ENCODE measurements around the gene RBM7.

Gene RBM7

DNA sequence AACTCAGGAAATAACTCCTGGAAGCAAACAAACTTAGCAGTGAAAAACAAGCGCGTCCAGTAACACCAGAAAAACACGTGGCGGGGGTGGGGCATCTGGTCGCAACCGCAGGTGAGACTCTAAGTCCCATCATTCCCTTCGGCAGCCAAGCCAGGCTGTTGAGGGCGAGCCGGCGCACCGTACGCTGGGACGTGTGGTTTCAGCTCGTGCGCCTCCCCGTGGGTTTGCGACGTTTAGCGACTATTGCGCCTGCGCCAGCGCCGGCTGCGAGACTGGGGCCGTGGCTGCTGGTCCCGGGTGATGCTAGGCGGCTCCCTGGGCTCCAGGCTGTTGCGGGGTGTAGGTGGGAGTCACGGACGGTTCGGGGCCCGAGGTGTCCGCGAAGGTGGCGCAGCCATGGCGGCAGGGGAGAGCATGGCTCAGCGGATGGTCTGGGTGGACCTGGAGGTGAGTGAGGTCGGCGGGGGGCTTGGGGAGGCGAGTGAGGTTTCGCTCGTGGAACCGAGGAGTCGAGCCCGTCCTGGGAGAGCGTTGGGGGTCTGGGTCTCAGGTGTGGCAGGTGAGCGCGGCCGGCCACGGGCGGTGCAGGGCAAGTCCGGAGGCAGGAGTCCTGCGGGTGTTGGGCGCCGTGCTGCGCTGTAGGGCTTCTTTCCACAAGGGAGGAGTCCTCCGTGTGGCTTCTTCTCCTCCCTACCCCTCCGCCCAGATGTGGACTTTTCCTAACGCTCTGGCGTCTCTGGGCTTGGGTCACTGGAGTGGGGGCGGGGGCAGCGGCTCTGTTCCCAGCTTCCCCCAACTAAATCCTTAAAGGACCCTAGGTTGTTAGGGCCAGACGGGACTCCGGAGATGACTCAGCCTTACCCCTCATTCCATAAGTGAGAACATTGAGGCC lies 39.0 kb downstream of the RBM7 start, which contains the start of gene REXO2:
Gene REXO2 (plus strand): TSS at position 239 of the 892 bp plus-strand sequence. CDS start 62 bp downstream, at position 301.
- peaks cover 3% of the 10 kb centered on the region for H3K36me3 ChIP-seq (ENCODE audit: insufficient read depth, low read length)
- H3K4me1 ChIP-seq (ENCODE audit: insufficient read depth, low read length): peaks cover 18% of the 10 kb centered on the region

DNA sequence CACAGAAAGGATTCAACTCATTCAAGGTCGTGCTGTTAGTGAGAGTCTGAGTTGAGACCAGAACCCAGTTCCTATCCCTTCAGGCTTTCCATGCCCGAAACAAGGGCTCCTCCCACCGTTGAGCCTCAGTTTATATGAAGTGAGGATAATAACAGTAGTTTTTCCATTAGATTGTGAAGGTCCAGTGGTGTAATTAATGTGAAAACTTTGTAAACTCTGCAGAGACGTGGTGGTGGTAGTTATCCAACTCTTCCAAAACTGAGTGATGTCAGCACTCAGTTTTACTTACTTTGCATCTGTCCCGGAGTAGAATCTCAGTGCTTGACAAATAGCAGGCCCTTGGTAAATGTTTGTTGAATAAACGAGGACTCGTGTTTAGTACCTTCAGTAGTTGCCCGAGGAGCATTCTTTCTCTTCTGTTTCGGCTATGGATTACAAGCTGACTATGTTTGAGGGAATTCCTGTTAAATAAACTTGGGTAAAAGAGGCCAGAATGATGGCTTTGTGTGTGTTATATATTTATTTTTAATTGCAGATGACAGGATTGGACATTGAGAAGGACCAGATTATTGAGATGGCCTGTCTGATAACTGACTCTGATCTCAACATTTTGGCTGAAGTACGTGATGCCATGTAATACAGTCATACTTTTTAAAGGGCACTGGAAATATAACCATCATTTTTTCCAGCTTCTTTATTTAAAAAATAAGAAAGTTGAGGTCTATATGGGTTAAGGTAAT lies 39.8 kb downstream of the RBM7 start:
- H3K36me3 ChIP-seq (ENCODE audit: insufficient read depth, low read length): peaks cover 6% of the 10 kb centered on the region
- no peaks in the 10 kb centered on the region for H3K9me3 ChIP-seq (ENCODE audit: low read length)
- H3K9ac ChIP-seq (ENCODE audit: low read length): peak overlapping the region; percentile 71
- H3K27me3 ChIP-seq (ENCODE audit: control insufficient read depth in 1 of 2, insufficient read depth in 2 of 2, low read length in 2 of 2): no peaks in the 10 kb centered on the region
- peak overlapping the region; percentile 88 to 95 for H3K4me3 ChIP-seq (ENCODE audit: low read depth in 1 of 2, low read length in 2 of 2)
- peak overlapping the region; percentile 86 for H3K27ac ChIP-seq (ENCODE audit: low read depth, low read length)
- H3K4me1 ChIP-seq (ENCODE audit: insufficient read depth, low read length): peaks cover 18% of the 10 kb centered on the region

More for the DNA sequence above, 39.0 kb downstream of the RBM7 start, which contains the start of gene REXO2:
- Histone ChIP-seq H3K4me3 (ENCODE audit: low read depth in 1 of 2, low read length in 2 of 2) (peak within 1 kb of the TSS; percentile 88 to 95), H3K27ac (ENCODE audit: low read depth, low read length) (peak within 1 kb of the TSS; percentile 86), H3K9ac (ENCODE audit: low read length) (peak within 1 kb of the TSS; percentile 71), H3K9me3 (ENCODE audit: low read length) (no peaks in the 10 kb centered on the region), H3K27me3 (ENCODE audit: control insufficient read depth in 1 of 2, insufficient read depth in 2 of 2, low read length in 2 of 2) (no peaks in the 10 kb centered on the region)

DNA sequence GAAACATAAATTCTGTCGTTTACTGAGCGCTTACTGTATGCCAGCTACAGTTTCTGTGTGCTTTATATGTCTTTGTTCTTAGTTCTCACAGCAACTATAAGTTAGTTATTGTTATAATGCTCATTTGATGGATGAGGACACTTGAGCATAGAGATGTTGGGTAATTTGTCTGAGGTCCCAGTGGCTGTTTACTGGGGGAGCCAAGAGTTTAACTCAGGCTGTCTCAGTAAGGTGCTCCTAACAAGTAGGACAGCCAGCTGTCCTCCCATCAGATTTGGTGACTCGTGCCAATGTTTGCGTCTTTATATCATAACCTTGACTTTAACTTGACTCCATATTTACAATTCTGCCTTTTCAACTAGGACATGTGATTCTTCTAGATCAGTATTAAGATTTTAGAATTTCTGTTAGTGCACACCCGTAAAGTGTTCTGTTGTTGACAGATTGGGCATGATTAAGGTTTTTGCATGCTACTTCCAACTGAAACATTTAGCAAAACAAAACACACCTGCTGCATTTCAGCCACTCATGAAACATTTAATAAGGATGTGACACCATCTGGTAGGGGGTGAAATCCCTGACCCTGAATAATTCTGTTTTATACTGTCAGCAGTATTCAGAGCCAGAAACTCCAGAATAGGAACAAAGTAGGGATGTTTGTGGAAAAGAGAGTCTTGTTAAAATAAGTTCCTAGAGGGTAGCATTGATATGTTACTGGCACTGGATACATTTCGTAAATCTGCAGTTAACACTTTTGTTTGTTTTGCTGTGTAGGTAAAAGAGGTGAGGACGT lies 40.7 kb downstream of the RBM7 start:
- Histone ChIP-seq H3K9ac (ENCODE audit: low read length) (no peak overlapping the region), H3K9me3 (ENCODE audit: low read length) (no peaks in the 10 kb centered on the region), H3K36me3 (ENCODE audit: insufficient read depth, low read length) (peaks cover 11% of the 10 kb centered on the region), H3K4me1 (ENCODE audit: insufficient read depth, low read length) (peaks cover 18% of the 10 kb centered on the region), H3K27ac (ENCODE audit: low read depth, low read length) (peak overlapping the region; percentile 64), H3K27me3 (ENCODE audit: control insufficient read depth in 1 of 2, insufficient read depth in 2 of 2, low read length in 2 of 2) (no peaks in the 10 kb centered on the region), H3K4me3 (ENCODE audit: low read depth in 1 of 2, low read length in 2 of 2) (peak overlapping the region in 1 of 2 donors; percentile 88)

DNA sequence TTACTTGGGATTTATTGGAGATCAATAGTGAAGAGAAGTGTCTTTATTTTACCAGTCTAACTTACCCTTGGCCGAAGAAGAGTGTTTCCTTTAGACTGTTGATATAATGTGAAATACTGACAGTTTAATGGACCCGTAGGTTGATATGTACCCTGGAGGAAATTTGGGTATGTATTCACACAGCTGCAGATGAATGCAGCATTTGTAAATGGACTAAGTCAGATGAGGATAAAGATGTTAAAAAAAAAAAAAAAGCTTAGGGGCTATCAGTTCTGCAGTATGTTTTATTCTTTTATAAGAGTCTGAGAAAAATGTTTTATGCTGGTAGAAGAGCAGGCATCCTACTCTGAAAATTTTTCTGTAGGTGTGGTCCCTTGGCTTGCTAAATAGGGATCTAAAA lies 41.5 kb downstream of the RBM7 start:
- Histone ChIP-seq H3K9ac (ENCODE audit: low read length) (no peak overlapping the region), H3K36me3 (ENCODE audit: insufficient read depth, low read length) (peaks cover 16% of the 10 kb centered on the region), H3K4me3 (ENCODE audit: low read depth in 1 of 2, low read length in 2 of 2) (no peak overlapping the region), H3K27ac (ENCODE audit: low read depth, low read length) (peak overlapping the region; percentile 64), H3K27me3 (ENCODE audit: control insufficient read depth in 1 of 2, insufficient read depth in 2 of 2, low read length in 2 of 2) (no peaks in the 10 kb centered on the region), H3K9me3 (ENCODE audit: low read length) (no peaks in the 10 kb centered on the region), H3K4me1 (ENCODE audit: insufficient read depth, low read length) (peaks cover 18% of the 10 kb centered on the region)

DNA sequence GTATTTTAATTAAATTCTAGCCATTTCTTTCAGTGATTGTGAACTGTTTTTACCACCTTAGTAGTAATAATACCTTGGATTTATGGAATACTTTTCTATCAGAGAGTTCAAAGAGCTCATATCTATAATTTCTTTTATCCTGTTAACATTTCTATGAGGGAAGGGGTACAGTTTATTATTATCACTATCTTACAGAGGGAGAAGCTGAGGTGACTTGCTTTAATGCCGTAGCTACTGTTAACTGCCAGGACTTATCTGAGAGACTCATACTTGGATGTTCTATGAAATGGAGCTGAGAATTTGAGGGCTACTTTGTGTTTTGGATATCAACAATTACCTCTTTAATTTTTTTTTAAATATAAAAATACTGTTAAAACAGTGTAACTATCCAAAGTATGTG lies 42.1 kb downstream of the RBM7 start:
- H3K9me3 ChIP-seq (ENCODE audit: low read length): no peaks in the 10 kb centered on the region
- peaks cover 18% of the 10 kb centered on the region for H3K4me1 ChIP-seq (ENCODE audit: insufficient read depth, low read length)
- peaks cover 16% of the 10 kb centered on the region for H3K36me3 ChIP-seq (ENCODE audit: insufficient read depth, low read length)
- no peak overlapping the region for H3K9ac ChIP-seq (ENCODE audit: low read length)
- no peak overlapping the region for H3K4me3 ChIP-seq (ENCODE audit: low read depth in 1 of 2, low read length in 2 of 2)
- H3K27me3 ChIP-seq (ENCODE audit: control insufficient read depth in 1 of 2, insufficient read depth in 2 of 2, low read length in 2 of 2): no peaks in the 10 kb centered on the region
- no peak overlapping the region for H3K27ac ChIP-seq (ENCODE audit: low read depth, low read length)

DNA sequence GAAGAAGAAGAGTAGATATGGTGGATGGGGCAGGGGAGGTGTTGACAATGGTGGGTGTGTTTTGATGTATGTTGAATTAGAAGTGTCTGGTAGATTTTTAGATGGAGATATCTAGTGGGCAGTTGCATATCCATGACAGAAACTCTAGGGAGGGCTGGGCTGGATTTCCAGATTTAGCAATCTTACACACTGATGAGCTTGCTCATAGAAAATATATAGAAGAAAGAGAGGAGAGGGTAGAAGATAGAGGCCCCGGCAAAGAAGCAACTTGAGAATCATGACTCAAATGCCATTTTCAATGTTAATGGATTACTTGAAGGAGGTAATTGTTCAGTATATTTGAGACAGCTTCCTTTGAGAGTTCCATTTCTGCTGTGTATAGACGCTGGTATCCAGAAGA lies 47.0 kb downstream of the RBM7 start:
- H3K27ac ChIP-seq (ENCODE audit: low read depth, low read length): no peak overlapping the region
- peaks cover 38% of the 10 kb centered on the region for H3K36me3 ChIP-seq (ENCODE audit: insufficient read depth, low read length)
- H3K4me1 ChIP-seq (ENCODE audit: insufficient read depth, low read length): peaks cover 15% of the 10 kb centered on the region
- no peak overlapping the region for H3K4me3 ChIP-seq (ENCODE audit: low read depth in 1 of 2, low read length in 2 of 2)
- no peak overlapping the region for H3K9ac ChIP-seq (ENCODE audit: low read length)
- no peaks in the 10 kb centered on the region for H3K27me3 ChIP-seq (ENCODE audit: control insufficient read depth in 1 of 2, insufficient read depth in 2 of 2, low read length in 2 of 2)
- H3K9me3 ChIP-seq (ENCODE audit: low read length): no peaks in the 10 kb centered on the region

DNA sequence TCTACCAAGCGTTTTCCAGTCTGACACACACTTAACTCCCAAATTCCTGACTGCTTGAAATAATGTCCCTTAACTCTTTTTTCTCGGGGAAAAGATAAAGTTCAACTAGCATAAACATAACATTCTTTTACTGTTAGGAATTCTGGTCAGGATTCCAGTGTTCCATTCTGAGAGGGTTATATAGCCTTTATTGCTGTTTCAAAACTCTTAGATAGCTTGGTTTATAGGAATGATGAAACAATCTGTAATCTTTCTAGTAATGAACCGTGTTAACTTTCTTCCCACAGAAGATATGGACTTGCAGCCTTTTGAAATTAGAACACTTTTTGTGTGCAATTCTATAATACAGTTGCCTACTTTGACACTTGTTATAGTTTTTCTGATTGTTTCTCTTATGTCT lies 47.4 kb downstream of the RBM7 start:
- H3K27me3 ChIP-seq (ENCODE audit: control insufficient read depth in 1 of 2, insufficient read depth in 2 of 2, low read length in 2 of 2): no peaks in the 10 kb centered on the region
- peaks cover 15% of the 10 kb centered on the region for H3K4me1 ChIP-seq (ENCODE audit: insufficient read depth, low read length)
- no peak overlapping the region for H3K27ac ChIP-seq (ENCODE audit: low read depth, low read length)
- H3K9me3 ChIP-seq (ENCODE audit: low read length): no peaks in the 10 kb centered on the region
- H3K4me3 ChIP-seq (ENCODE audit: low read depth in 1 of 2, low read length in 2 of 2): no peak overlapping the region
- no peak overlapping the region for H3K9ac ChIP-seq (ENCODE audit: low read length)
- H3K36me3 ChIP-seq (ENCODE audit: insufficient read depth, low read length): peaks cover 42% of the 10 kb centered on the region

DNA sequence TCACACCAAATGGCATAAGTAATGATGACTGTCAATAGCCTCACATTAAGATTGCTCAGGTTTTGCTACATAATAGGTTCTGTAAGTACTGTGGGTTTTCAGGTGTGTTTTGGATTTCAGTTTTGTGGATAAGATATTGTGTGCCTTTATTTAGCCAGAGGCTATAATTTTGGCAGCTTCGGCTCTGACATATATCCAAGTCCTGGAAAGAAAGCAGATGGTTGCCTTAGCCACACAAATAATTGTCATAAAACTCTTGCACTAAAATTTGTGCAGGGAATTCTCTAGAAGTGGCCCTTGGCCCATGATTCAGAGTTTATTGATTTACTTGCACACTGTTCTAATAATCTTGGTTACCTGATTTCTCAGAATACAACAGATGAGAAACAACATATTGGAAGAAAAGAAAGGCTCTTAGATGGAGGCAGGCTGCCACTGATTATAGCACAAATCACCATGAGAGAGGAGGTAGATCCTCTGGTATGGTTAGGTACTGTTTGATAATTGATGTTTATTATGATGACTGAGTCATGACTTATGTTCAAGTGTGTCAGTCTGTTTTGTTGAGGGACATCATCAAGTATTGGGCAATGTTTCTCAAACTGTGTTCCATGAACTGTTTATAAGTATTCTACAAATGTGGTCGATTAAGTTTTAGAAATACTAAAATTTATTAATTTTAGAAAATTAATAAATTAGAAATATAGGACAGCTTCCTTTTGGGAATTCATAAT lies 48.5 kb downstream of the RBM7 start:
- no peak overlapping the region for H3K27ac ChIP-seq (ENCODE audit: low read depth, low read length)
- H3K4me3 ChIP-seq (ENCODE audit: low read depth in 1 of 2, low read length in 2 of 2): no peak overlapping the region
- H3K9ac ChIP-seq (ENCODE audit: low read length): no peak overlapping the region
- no peaks in the 10 kb centered on the region for H3K9me3 ChIP-seq (ENCODE audit: low read length)
- H3K36me3 ChIP-seq (ENCODE audit: insufficient read depth, low read length): peaks cover 53% of the 10 kb centered on the region
- no peaks in the 10 kb centered on the region for H3K27me3 ChIP-seq (ENCODE audit: control insufficient read depth in 1 of 2, insufficient read depth in 2 of 2, low read length in 2 of 2)
- H3K4me1 ChIP-seq (ENCODE audit: insufficient read depth, low read length): peaks cover 15% of the 10 kb centered on the region

DNA sequence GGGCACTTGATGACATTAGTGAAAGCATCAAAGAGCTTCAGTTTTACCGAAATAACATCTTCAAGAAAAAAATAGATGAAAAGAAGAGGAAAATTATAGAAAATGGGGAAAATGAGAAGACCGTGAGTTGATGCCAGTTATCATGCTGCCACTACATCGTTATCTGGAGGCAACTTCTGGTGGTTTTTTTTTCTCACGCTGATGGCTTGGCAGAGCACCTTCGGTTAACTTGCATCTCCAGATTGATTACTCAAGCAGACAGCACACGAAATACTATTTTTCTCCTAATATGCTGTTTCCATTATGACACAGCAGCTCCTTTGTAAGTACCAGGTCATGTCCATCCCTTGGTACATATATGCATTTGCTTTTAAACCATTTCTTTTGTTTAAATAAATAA lies 49.4 kb downstream of the RBM7 start:
- Histone ChIP-seq H3K27me3 (ENCODE audit: control insufficient read depth in 1 of 2, insufficient read depth in 2 of 2, low read length in 2 of 2) (no peaks in the 10 kb centered on the region), H3K9me3 (ENCODE audit: low read length) (no peaks in the 10 kb centered on the region), H3K4me3 (ENCODE audit: low read depth in 1 of 2, low read length in 2 of 2) (no peak overlapping the region), H3K36me3 (ENCODE audit: insufficient read depth, low read length) (peaks cover 48% of the 10 kb centered on the region), H3K9ac (ENCODE audit: low read length) (no peak overlapping the region), H3K4me1 (ENCODE audit: insufficient read depth, low read length) (peaks cover 15% of the 10 kb centered on the region), H3K27ac (ENCODE audit: low read depth, low read length) (no peak overlapping the region)

DNA sequence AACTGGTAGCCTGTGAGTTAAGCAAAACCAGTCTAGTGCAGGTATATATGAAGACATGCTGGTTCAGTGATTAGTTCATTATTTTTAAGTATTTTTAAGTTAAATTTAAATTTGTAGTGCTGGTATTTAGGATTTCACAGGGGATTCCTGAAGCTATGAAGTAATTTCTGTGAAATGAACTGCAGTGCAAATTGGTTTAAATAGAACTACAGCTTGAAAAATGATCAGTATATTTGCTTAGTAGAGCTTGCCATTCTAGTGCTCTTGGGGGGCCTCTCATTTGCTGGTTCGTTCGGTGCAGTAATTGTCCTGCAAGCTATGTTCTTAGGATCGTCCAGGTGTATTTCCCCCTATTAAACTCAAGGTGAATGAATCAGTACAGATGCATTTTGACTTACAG lies 51.9 kb downstream of the RBM7 start:
- Histone ChIP-seq H3K27me3 (ENCODE audit: control insufficient read depth in 1 of 2, insufficient read depth in 2 of 2, low read length in 2 of 2) (no peaks in the 10 kb centered on the region), H3K9me3 (ENCODE audit: low read length) (no peaks in the 10 kb centered on the region), H3K4me1 (ENCODE audit: insufficient read depth, low read length) (peaks cover 15% of the 10 kb centered on the region), H3K4me3 (ENCODE audit: low read depth in 1 of 2, low read length in 2 of 2) (no peak overlapping the region), H3K27ac (ENCODE audit: low read depth, low read length) (no peak overlapping the region), H3K36me3 (ENCODE audit: insufficient read depth, low read length) (peaks cover 42% of the 10 kb centered on the region), H3K9ac (ENCODE audit: low read length) (no peak overlapping the region)
